ENCODE results near the gene HAUS7. TPM values are rescaled to one million over a fixed set of nuclear protein-coding genes. Genes with fewer than 3 reads are reported as not detected.

HAUS7 gene
- total RNA-seq, 1 donor from 2014 or later = 22.3 TPM

DNA sequence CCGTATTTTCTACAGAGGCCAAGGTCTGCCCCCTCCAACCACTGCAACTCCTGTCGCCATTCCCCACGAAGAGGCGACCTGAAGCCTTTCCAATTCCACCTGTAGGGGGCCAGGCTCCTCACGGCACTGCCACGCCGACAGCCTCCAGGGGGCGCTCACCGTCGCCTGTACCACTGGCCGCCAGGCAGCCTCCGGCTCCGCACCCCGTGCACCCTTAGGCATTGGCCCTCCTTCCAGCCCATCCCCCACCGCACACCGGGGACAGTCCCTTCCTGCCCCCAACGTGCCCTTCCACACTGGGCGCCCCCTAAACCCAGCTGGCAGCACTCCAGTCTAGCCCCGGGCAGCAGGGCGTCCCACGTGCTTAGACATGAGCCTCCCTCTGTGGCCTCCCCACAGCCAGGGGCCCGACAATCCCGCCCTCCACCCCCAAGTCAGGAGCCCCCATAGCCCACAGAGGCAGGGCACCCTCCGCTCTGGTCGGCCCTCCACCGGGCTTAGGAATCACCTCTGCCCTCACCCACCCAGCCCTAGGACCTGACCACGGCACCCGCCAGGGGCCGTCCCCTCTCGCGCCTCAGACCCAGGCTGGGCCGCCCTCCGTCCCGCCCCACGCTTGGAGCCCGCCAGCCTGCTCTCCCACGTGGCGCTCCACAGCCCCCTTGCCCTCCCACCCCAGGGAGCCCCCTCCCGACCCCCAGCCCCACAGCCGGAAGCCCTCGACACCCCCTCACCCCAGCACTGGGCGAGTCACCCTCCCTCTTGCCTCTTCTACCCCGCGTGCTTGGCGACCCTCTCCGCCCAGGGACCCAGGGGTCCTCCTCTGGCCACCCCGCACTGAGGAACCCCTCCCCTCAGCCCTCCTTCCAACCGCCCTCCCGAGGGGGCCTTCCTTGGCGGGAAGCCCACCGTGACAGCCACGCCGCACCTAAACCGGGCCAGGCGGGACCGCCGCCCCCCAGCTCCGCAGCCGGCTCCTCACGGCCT, 69.9 kb downstream of the HAUS7 start:
- Mint-ChIP-seq H3K27me3 (peaks cover 19% of the 10 kb centered on the region), H3K36me3 (ENCODE audit: insufficient read depth) (peaks cover 4% of the 10 kb centered on the region), H3K9me3 (ENCODE audit: low read depth) (peaks cover 19% of the 10 kb centered on the region)

DNA sequence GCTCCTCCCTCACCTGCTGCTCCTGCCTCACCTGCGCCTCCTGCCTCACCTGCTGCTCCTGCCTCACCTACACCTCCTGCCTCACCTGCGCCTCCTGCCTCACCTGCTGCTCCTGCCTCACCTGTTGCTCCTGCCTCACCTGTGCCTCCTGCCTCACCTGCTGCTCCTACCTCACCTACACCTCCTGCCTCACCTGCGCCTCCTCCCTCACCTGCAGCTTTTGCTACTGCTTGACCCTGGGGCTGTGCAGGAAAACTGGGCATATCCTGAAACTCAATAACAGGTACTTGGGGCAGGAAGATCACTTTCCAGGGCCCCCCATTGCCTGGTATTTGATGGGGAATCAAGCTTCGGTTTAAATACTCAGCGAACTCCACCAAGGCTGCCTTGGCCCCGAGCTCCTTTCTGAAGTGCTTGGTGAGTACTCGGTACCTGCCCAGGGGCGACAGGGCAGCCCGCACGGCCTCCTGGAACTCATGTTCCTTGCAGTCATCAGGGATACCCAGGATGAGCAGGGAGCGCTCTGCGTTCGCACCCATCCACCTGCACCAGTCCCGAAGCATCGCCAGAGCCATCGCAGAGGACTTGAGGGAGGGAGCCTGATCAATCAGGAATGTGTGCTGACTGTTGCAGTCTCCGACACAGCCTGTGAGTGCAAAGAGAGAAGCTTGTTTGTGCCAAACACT, 72.0 kb downstream of the HAUS7 start:
- H3K4me3 Mint-ChIP-seq (ENCODE audit: low read depth) = no peak overlapping the region
- peaks cover 4% of the 10 kb centered on the region for H3K36me3 Mint-ChIP-seq (ENCODE audit: insufficient read depth)
- H3K4me1 Mint-ChIP-seq (ENCODE audit: low read depth) = peaks cover 2% of the 10 kb centered on the region
- no peak overlapping the region for H3K27ac Mint-ChIP-seq
- H3K27me3 Mint-ChIP-seq = peaks cover 17% of the 10 kb centered on the region
- DNase-seq (ENCODE audit: low spot score, unreplicated experiment) = no peak
- peaks cover 19% of the 10 kb centered on the region for H3K9me3 Mint-ChIP-seq (ENCODE audit: low read depth)
- TF ChIP-seq, protein P1, sequence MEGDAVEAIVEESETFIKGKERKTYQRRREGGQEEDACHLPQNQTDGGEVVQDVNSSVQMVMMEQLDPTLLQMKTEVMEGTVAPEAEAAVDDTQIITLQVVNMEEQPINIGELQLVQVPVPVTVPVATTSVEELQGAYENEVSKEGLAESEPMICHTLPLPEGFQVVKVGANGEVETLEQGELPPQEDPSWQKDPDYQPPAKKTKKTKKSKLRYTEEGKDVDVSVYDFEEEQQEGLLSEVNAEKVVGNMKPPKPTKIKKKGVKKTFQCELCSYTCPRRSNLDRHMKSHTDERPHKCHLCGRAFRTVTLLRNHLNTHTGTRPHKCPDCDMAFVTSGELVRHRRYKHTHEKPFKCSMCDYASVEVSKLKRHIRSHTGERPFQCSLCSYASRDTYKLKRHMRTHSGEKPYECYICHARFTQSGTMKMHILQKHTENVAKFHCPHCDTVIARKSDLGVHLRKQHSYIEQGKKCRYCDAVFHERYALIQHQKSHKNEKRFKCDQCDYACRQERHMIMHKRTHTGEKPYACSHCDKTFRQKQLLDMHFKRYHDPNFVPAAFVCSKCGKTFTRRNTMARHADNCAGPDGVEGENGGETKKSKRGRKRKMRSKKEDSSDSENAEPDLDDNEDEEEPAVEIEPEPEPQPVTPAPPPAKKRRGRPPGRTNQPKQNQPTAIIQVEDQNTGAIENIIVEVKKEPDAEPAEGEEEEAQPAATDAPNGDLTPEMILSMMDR (IDR thresholded peaks at IDR 0.05; ENCODE audit: unreplicated experiment) = no peak

More for the DNA sequence above, 69.9 kb downstream of the HAUS7 start:
- Mint-ChIP-seq H3K4me1 (ENCODE audit: low read depth) (peaks cover 2% of the 10 kb centered on the region), H3K27ac (no peak overlapping the region), H3K4me3 (ENCODE audit: low read depth) (no peak overlapping the region)
- no peak for DNase-seq (ENCODE audit: low spot score, unreplicated experiment)
- TF ChIP-seq, protein P1 (IDR thresholded peaks at IDR 0.05; ENCODE audit: unreplicated experiment) = peak; percentile 64

Other genes starting within 250 kb of the HAUS7 start
- gene PNMA6F, start 148.8 kb downstream of the HAUS7 start, total RNA-seq = not detected in 2 replicates
- gene ZNF275, start 136.4 kb downstream of the HAUS7 start, total RNA-seq = 11.9 and 12.2 TPM in 2 replicates
- gene PNMA6E, start 69.2 kb downstream of the HAUS7 start, total RNA-seq = not detected in 2 replicates
- 0.38 TPM in 2 replicates for gene ZFP92, start 59.1 kb downstream of the HAUS7 start, total RNA-seq
- 0.24 and 0.41 TPM in 2 replicates for gene TREX2, start 24.5 kb downstream of the HAUS7 start, total RNA-seq
- gene BGN, start 24.4 kb upstream of the HAUS7 start, total RNA-seq = 0.98 and 1.1 TPM in 2 replicates
- gene ATP2B3, start 47.1 kb upstream of the HAUS7 start, total RNA-seq = 0.11 and 0.60 TPM in 2 replicates
- gene CCNQ, start 128.6 kb upstream of the HAUS7 start, total RNA-seq = 19.1 and 19.2 TPM in 2 replicates
- gene DUSP9, start 176.6 kb upstream of the HAUS7 start, total RNA-seq = 35.7 and 36.5 TPM in 2 replicates
- gene PNCK, start 203.2 kb upstream of the HAUS7 start, total RNA-seq = 5.4 and 6.1 TPM in 2 replicates
- gene SLC6A8, start 217.3 kb upstream of the HAUS7 start, total RNA-seq = 52.2 and 55.7 TPM in 2 replicates